CD8-positive, alpha-beta memory T cell (primary cell): ENCODE data around the gene IGDCC3. TPM values are rescaled to one million over a fixed set of nuclear protein-coding genes. Genes with fewer than 3 reads are reported as not detected.
"Not testable (repeated sequence)": the region's sequence is repeated elsewhere in the genome, so short reads cannot be mapped to it uniquely, and the experiment has no call there.

Experiments
- CTCF ChIA-PET: fragments of 350-600 bp; sonication (Branson Sonifier 250); formaldehyde crosslinking; loops from one replicate; lab custom pipeline; 2021; ENCODE audit warnings: antibody characterized with exemption; lab: Charles Lee
- POLR2A ChIA-PET: fragments of 350-600 bp; sonication (Branson Sonifier 250); formaldehyde crosslinking; loops from one replicate; lab custom pipeline; 2021; ENCODE audit warnings: antibody characterized with exemption; lab: Charles Lee
- DNase-seq, 5 donors: peaks; one replicate each; pipeline versions ENCODE4 v3.0.0 to v3.0.0-alpha.2; 2020 to 2022; ENCODE audit warnings: mixed read lengths in 1 of 5
- H3K27ac ChIP-seq: one replicate; pipeline ENCODE4 v1.7.0; 2013; ENCODE audit warnings: low read depth, mild to moderate bottlenecking, low read length, moderate library complexity
- H3K27me3 ChIP-seq: 2 replicates; pipeline ENCODE4 v1.7.0; 2013; ENCODE audit warnings: low read length, mild to moderate bottlenecking; ENCODE audit not compliant: insufficient read depth, poor library complexity, severe bottlenecking
- H3K36me3 ChIP-seq: 2 replicates; pipeline ENCODE4 v1.7.0; 2013; ENCODE audit warnings: mild to moderate bottlenecking, low read length, moderate library complexity; ENCODE audit not compliant: insufficient read depth
- H3K4me1 ChIP-seq: 2 replicates; pipeline ENCODE4 v1.7.0; 2013; ENCODE audit warnings: mild to moderate bottlenecking, low read length, moderate library complexity; ENCODE audit not compliant: insufficient read depth
- H3K4me3 ChIP-seq: 2 replicates; pipeline ENCODE4 v1.7.0; 2013; ENCODE audit warnings: mild to moderate bottlenecking, low read length
- H3K9me3 ChIP-seq: 2 replicates; pipeline ENCODE4 v1.7.0; 2013; ENCODE audit warnings: mild to moderate bottlenecking, low read length
- H3K27ac Mint-ChIP-seq, 8 donors: one replicate each; pipeline ENCODE4 v1.8.0; 2020 to 2021; ENCODE audit warnings: mixed read lengths in 8 of 8, mild to moderate bottlenecking in 6 of 8, inconsistent platforms in 3 of 8, moderate library complexity in 3 of 8
- H3K27me3 Mint-ChIP-seq, 2 donors: one replicate each; pipeline ENCODE4 v1.8.0; 2020 to 2021; ENCODE audit warnings: mixed read lengths in 2 of 2, mild to moderate bottlenecking in 1 of 2, moderate library complexity in 1 of 2
- H3K36me3 Mint-ChIP-seq, 3 donors: one replicate each; pipeline ENCODE4 v1.8.0; 2020 to 2021; ENCODE audit warnings: mixed read lengths in 3 of 3, inconsistent platforms in 1 of 3, mild to moderate bottlenecking in 1 of 3
- H3K4me1 Mint-ChIP-seq, 3 donors: one replicate each; pipeline ENCODE4 v1.8.0; 2020 to 2021; ENCODE audit warnings: mixed read lengths in 3 of 3, inconsistent platforms in 1 of 3, mild to moderate bottlenecking in 1 of 3
- H3K4me3 Mint-ChIP-seq, 7 donors: one replicate each; pipeline ENCODE4 v1.8.0; 2020 to 2021; ENCODE audit warnings: mixed read lengths in 7 of 7, mild to moderate bottlenecking in 6 of 7, moderate library complexity in 4 of 7, inconsistent platforms in 2 of 7
- H3K9me3 Mint-ChIP-seq, 5 donors: one replicate each; pipeline ENCODE4 v1.8.0; 2020 to 2022; ENCODE audit warnings: mixed read lengths in 5 of 5, mild to moderate bottlenecking in 3 of 5, moderate library complexity in 2 of 5, inconsistent platforms in 1 of 5
- polyA plus RNA-seq: library from polyadenylated mRNA; unstranded; fragments of 300-500 nt; fragmentation: Illumina TruSeq; gene quantifications from one replicate; pipeline ENCODE4 v1.2.3, GENCODE V29; 2021
- total RNA-seq, 2 experiments: library from RNA; stranded (reverse); gene quantifications; one replicate each; pipeline ENCODE4 v1.2.3, GENCODE V29; 2021

The IGDCC3 gene
- total and polyA plus RNA-seq, 3 experiments from 2014 or later = not detected

GRCh38 chr15:65354835-65355172 is 23.0 kb downstream of the IGDCC3 start:
- CTCF ChIA-PET = no interaction called here
- Mint-ChIP-seq H3K27me3 (peaks cover 36 to 61% of the 10 kb centered on the region in 2 donors), H3K36me3 (peaks cover 0 to 9% (median 0%) of the 10 kb centered on the region in 3 donors)

GRCh38 chr15:65351972-65352371 is 25.8 kb downstream of the IGDCC3 start:
- H3K36me3 ChIP-seq, H3K4me3 ChIP-seq, CTCF ChIA-PET, DNase-seq, H3K9me3 ChIP-seq, H3K4me1 ChIP-seq, H3K4me3 Mint-ChIP-seq, POLR2A ChIA-PET, H3K4me1 Mint-ChIP-seq, H3K27ac ChIP-seq, H3K36me3 Mint-ChIP-seq, H3K27ac Mint-ChIP-seq: not testable (repeated sequence)
- peaks cover 34 to 60% of the 10 kb centered on the region in 2 donors for H3K27me3 Mint-ChIP-seq
- peaks cover 5 to 22% (median 11%) of the 10 kb centered on the region in 5 donors for H3K9me3 Mint-ChIP-seq
- H3K27me3 ChIP-seq = peaks cover 17% of the 10 kb centered on the region

More at GRCh38 chr15:65354835-65355172, 23.0 kb downstream of the IGDCC3 start:
- Histone ChIP-seq H3K27ac (no peak overlapping the region), H3K4me1 (no peaks in the 10 kb centered on the region), H3K4me3 (no peak overlapping the region), H3K9me3 (no peaks in the 10 kb centered on the region), H3K27me3 (peaks cover 23% of the 10 kb centered on the region), H3K36me3 (no peaks in the 10 kb centered on the region)
- peaks cover 5 to 22% (median 11%) of the 10 kb centered on the region in 5 donors for H3K9me3 Mint-ChIP-seq
- H3K4me3 Mint-ChIP-seq = peak overlapping the region in 5 of 7 donors; percentile 1 to 57 (median 16)
- peak overlapping the region in 1 of 8 donors; percentile 0 for H3K27ac Mint-ChIP-seq
- POLR2A ChIA-PET = no interaction called here
- H3K4me1 Mint-ChIP-seq = peaks cover 5 to 7% (median 7%) of the 10 kb centered on the region in 3 donors
- DNase-seq = no peak

DNA sequence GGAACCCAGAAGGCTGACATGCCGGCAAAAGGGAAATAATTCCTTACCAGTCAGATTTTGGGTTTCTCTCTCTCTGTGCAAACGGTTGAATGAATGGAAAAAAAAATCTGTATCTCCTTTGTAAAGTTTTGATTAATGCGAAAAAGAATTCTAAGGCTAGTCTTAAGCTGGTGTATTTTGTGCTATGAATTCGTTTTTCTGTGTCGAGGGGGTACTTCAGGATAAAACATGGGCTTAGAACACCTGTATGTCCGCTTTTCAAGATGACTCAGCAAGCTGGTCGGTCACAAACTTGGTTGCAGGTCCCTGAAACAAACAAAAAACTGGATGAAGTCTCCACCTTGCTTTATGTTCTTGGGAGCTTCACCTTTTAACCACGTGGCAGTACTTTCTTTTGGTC is 28.5 kb downstream of the IGDCC3 start:
- Mint-ChIP-seq H3K27ac (no peak overlapping the region), H3K4me3 (no peak overlapping the region), H3K27me3 (peaks cover 23 to 60% of the 10 kb centered on the region in 2 donors), H3K4me1 (no peaks in the 10 kb centered on the region), H3K9me3 (peaks cover 5 to 20% (median 10%) of the 10 kb centered on the region in 5 donors), H3K36me3 (peaks cover 0 to 1% (median 0%) of the 10 kb centered on the region in 3 donors)
- Histone ChIP-seq H3K9me3 (no peaks in the 10 kb centered on the region), H3K4me1 (no peaks in the 10 kb centered on the region), H3K27ac (no peak overlapping the region), H3K36me3 (no peaks in the 10 kb centered on the region), H3K4me3 (no peak overlapping the region), H3K27me3 (peaks cover 2% of the 10 kb centered on the region)
- no peak for DNase-seq
- ChIA-PET POLR2A (no interaction called here), CTCF (no interaction called here)

DNA sequence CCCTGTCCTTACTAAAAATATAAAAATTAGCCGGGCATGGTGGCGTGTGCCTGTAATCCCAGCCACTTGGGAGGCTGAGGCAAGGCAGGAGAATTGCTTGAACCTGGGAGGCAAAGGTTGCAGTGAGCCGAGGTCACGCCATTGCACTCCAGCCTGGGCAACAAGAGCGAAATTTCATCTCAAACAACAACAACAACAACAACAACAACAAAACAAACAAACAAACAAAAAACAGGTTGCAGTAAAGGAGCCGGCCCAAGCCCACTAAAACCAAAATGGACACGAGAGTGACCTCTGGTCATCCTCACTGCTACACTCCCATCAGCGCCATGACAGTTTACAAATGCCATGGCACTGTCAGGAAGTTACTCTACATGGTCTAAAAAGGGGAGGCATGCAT is 30.0 kb downstream of the IGDCC3 start:
- H3K36me3 Mint-ChIP-seq, POLR2A ChIA-PET, DNase-seq, H3K4me3 Mint-ChIP-seq, H3K27me3 ChIP-seq, H3K4me1 ChIP-seq, H3K36me3 ChIP-seq, H3K4me1 Mint-ChIP-seq, H3K27ac Mint-ChIP-seq, H3K9me3 ChIP-seq, H3K4me3 ChIP-seq, CTCF ChIA-PET, H3K27ac ChIP-seq: not testable (repeated sequence)
- Mint-ChIP-seq H3K27me3 (peaks cover 13 to 49% of the 10 kb centered on the region in 2 donors), H3K9me3 (peaks cover 4 to 18% (median 6%) of the 10 kb centered on the region in 5 donors)

GRCh38 chr15:65346856-65347598 is 30.8 kb downstream of the IGDCC3 start:
- Histone ChIP-seq H3K4me1 (no peaks in the 10 kb centered on the region), H3K9me3 (no peaks in the 10 kb centered on the region), H3K27ac (no peak overlapping the region), H3K4me3 (no peak overlapping the region), H3K27me3 (peaks cover 5% of the 10 kb centered on the region), H3K36me3 (no peaks in the 10 kb centered on the region)
- Mint-ChIP-seq H3K36me3 (no peaks in the 10 kb centered on the region), H3K4me1 (no peaks in the 10 kb centered on the region), H3K9me3 (peaks cover 0 to 11% (median 4%) of the 10 kb centered on the region in 5 donors), H3K4me3 (peak overlapping the region in 1 of 7 donors; percentile 13), H3K27me3 (peaks cover 13 to 42% of the 10 kb centered on the region in 2 donors), H3K27ac (peak overlapping the region in 1 of 8 donors; percentile 29)
- ChIA-PET CTCF (no interaction called here), POLR2A (no interaction called here)
- DNase-seq = no peak

DNA sequence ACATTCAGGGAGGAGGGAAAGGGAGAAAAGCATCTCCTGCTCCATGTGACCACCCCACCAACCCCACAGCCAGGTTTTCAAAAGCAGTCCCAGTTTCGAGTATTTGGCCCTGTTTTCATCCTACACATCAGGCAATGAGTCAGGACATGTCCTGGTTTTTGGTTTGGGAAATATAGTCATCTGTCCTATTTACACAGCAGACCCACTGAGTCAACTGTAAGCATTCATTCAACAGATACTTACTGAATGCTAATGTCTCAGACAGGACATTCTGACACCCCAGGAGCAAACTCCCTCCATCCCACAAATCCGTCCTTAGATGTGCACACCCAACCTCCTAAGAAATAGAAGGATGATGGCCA is 32.9 kb downstream of the IGDCC3 start:
- Mint-ChIP-seq H3K27me3 (peaks cover 12 to 46% of the 10 kb centered on the region in 2 donors), H3K4me3 (no peak overlapping the region), H3K4me1 (no peaks in the 10 kb centered on the region), H3K27ac (no peak overlapping the region), H3K36me3 (no peaks in the 10 kb centered on the region), H3K9me3 (no peaks in the 10 kb centered on the region)
- POLR2A ChIA-PET = no interaction called here
- CTCF ChIA-PET = no interaction called here
- DNase-seq = no peak
- Histone ChIP-seq H3K36me3 (no peaks in the 10 kb centered on the region), H3K9me3 (no peaks in the 10 kb centered on the region), H3K27ac (no peak overlapping the region), H3K4me3 (no peak overlapping the region), H3K4me1 (no peaks in the 10 kb centered on the region), H3K27me3 (peaks cover 5% of the 10 kb centered on the region)

DNA sequence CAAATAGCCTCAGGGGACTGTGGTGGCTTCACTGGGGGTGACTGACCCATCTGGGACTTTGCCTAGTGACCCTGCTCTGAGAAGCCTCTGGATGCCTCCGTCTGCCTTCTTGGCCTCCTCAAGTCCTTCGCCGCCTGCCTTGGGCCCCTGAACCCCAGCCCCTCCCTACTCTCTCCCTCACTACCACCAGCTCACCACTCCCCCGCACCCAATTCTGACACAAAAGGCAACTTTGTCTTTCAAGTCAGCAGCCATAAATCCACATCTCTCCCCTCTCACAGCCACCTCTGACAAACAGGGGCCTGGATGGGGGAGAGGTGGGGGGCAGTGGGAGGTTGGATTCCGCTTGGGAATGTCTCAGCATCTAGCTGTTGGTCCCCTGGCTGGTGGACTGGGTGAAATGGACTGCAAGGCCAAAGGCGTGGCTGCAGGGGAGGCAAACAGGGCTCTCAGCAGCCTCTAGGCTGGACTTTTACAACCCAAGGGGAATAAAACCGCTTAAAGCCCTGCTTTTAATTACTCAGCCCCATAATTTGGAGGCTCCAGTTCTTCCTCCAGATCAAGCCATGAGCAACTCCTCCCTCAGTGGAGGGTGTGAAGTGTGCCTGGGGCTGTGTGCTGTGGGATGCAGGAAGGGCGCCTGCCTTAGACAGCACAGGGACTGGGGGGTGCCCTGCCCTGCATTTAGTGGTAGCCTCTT is 33.4 kb downstream of the IGDCC3 start:
- no peaks in the 10 kb centered on the region for H3K36me3 ChIP-seq
- DNase-seq = no peak
- Mint-ChIP-seq H3K27me3 (peaks cover 16 to 45% of the 10 kb centered on the region in 2 donors), H3K36me3 (no peaks in the 10 kb centered on the region), H3K4me3 (no peak overlapping the region), H3K4me1 (peaks cover 0 to 2% (median 0%) of the 10 kb centered on the region in 3 donors), H3K9me3 (no peaks in the 10 kb centered on the region), H3K27ac (no peak overlapping the region)
- peaks cover 5% of the 10 kb centered on the region for H3K27me3 ChIP-seq
- no peak overlapping the region for H3K4me3 ChIP-seq
- H3K27ac ChIP-seq = no peak overlapping the region
- ChIA-PET POLR2A (no interaction called here), CTCF (no interaction called here)
- H3K4me1 ChIP-seq = no peaks in the 10 kb centered on the region
- H3K9me3 ChIP-seq = no peaks in the 10 kb centered on the region

DNA sequence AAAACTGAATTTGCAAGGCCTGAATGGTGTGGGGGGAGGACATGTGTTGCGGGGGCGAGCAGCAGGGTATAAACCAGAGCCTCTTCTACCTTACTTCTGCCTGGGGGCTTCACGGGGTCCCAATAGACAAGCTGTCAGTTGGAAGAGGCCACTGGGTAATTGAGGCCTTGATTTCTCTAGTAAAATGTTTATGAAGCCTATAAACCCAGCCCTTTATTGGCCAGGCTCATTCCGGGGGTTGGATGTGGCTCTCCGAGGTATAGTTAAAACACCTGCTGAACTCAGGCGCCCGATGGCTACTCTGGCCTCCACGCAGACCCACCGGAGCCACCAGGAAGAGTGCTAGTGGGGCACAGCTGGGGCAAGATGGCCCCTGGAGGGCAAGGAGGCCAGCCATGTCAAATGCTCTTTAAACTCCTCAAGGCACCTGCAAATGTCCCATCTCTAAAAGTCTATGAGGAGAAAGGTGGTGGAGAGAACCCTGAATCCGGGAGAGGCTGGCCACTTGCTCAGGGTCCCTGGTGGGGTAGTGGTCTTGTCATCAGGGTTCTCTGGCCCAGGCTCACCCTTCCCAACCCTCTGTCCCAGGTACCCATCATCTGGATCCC is 34.3 kb downstream of the IGDCC3 start:
- peaks cover 9 to 37% of the 10 kb centered on the region in 2 donors for H3K27me3 Mint-ChIP-seq
- no peak for DNase-seq
- Histone ChIP-seq H3K27me3 (peaks cover 5% of the 10 kb centered on the region), H3K9me3 (no peaks in the 10 kb centered on the region), H3K4me3 (no peak overlapping the region), H3K27ac (no peak overlapping the region), H3K4me1 (no peaks in the 10 kb centered on the region), H3K36me3 (no peaks in the 10 kb centered on the region)
- peaks cover 0 to 2% (median 0%) of the 10 kb centered on the region in 3 donors for H3K4me1 Mint-ChIP-seq
- H3K4me3 Mint-ChIP-seq = no peak overlapping the region
- CTCF ChIA-PET = no interaction called here
- H3K36me3 Mint-ChIP-seq = no peaks in the 10 kb centered on the region
- peak overlapping the region in 1 of 8 donors; percentile 88 for H3K27ac Mint-ChIP-seq
- H3K9me3 Mint-ChIP-seq = no peaks in the 10 kb centered on the region
- POLR2A ChIA-PET = no interaction called here
